Panc1 (cell line): Measurements from ENCODE around the gene LHFPL2. TPM values are rescaled to one million over a fixed set of nuclear protein-coding genes. Genes with fewer than 3 reads are reported as not detected.
A peak's percentile ranks its signal among the peaks of the same experiment; 100 is the strongest.

Experiments used
- ATAC-seq: fragments of 200-7000 bp; cut with Tn5 transposase; 2 replicates; pipeline ENCODE4 v1.9.1; 2020; ENCODE audit warnings: mild to moderate bottlenecking, moderate library complexity
- BruUV-seq: library from RNA; stranded (reverse); fragments of 400-500 nt; replicated peaks from 2 replicates; lab custom pipeline; 2021; lab: Mats Ljungman, UMichigan
- CTCF ChIA-PET: fragments of 300-600 bp; sonication (Branson Sonifier 250); formaldehyde crosslinking; loops from one replicate; lab custom pipeline; 2022; ENCODE audit warnings: antibody characterized with exemption; lab: Charles Lee
- POLR2A ChIA-PET: fragments of 300-600 bp; sonication (Branson Sonifier 250); formaldehyde crosslinking; loops from one replicate; lab custom pipeline; 2022; ENCODE audit warnings: antibody characterized with exemption; lab: Charles Lee
- DNase-seq: peaks from one replicate; pipeline ENCODE4 v3.0.0-alpha.2; 2010; ENCODE audit warnings: low read depth, low spot score
- H3K27ac ChIP-seq: 2 replicates; pipeline ENCODE4 v1.5.1; 2011; ENCODE audit warnings: mild to moderate bottlenecking, low read length, inconsistent platforms
- H3K27me3 ChIP-seq: fragments of 200-500 bp; sonication (Bioruptor generic); 2 replicates; pipeline ENCODE4 v1.6.0; 2014; ENCODE audit warnings: low read length, inconsistent platforms; ENCODE audit not compliant: control insufficient read depth, insufficient read depth
- H3K36me3 ChIP-seq: fragments of 200-500 bp; sonication (Bioruptor generic); 2 replicates; pipeline ENCODE4 v1.5.1; 2014; ENCODE audit warnings: inconsistent platforms, mild to moderate bottlenecking, low read length, moderate library complexity; ENCODE audit not compliant: control insufficient read depth, insufficient read depth
- H3K4me1 ChIP-seq: 2 replicates; pipeline ENCODE4 v1.5.1; 2011; ENCODE audit warnings: inconsistent platforms, mild to moderate bottlenecking, low read length, moderate library complexity; ENCODE audit not compliant: control insufficient read depth, insufficient read depth
- H3K4me3 ChIP-seq, 2 experiments: 2 replicates each; pipeline ENCODE4 v1.5.1; 2011 to 2012; ENCODE audit warnings: low read depth in 2 of 2, low read length in 2 of 2, mild to moderate bottlenecking in 2 of 2, inconsistent platforms in 1 of 2, moderate library complexity in 1 of 2
- H3K9me3 ChIP-seq: fragments of 200-500 bp; sonication (Bioruptor generic); 2 replicates; pipeline ENCODE4 v1.5.1; 2014; ENCODE audit warnings: low read depth, mild to moderate bottlenecking, inconsistent platforms, low read length, moderate library complexity; ENCODE audit not compliant: control insufficient read depth, insufficient read depth
- POLR2AphosphoS5 ChIP-seq: IDR thresholded peaks from 2 replicates; pipeline ENCODE4 v1.6.1; 2012; ENCODE audit warnings: mild to moderate bottlenecking, low read depth, low read length, moderate library complexity
- SIN3A ChIP-seq: IDR thresholded peaks from 2 replicates; pipeline ENCODE4 v1.6.1; 2012; ENCODE audit warnings: low read depth, mild to moderate bottlenecking, low read length, moderate library complexity, borderline replicate concordance; ENCODE audit not compliant: insufficient read depth
- TCF7L2 ChIP-seq: IDR thresholded peaks from 2 replicates; pipeline ENCODE4 v1.6.1; 2011; ENCODE audit warnings: mild to moderate bottlenecking, low read depth, low read length, inconsistent platforms
- in situ Hi-C: cut with HindIII; loops from 2 replicates; pipeline ENCODE4 v1.10.0; 2016; ENCODE audit warnings: low sequenced_read_pairs, low pct_unique_long_range_greater_than_20kb
- intact Hi-C: fragments of 100-400 bp; cut with micrococcal nuclease; formaldehyde crosslinking; loops from one replicate; pipeline ENCODE4 v1.10.0; 2022; ENCODE audit not compliant: unreplicated experiment
- total RNA-seq: library from RNA; stranded (reverse); gene quantifications from one replicate; pipeline ENCODE4 v1.2.1, GENCODE V29; 2021; ENCODE audit not compliant: unreplicated experiment
- TF ChIP-seq, protein P1 (sequence below): fragments of 450-650 bp; IDR thresholded peaks from 2 replicates; pipeline ENCODE4 v1.5.1; 2017; ENCODE audit warnings: mild to moderate bottlenecking
- TF ChIP-seq, protein P2 (sequence below), 2 experiments: IDR thresholded peaks; 2 replicates each; pipeline ENCODE4 v1.6.1; 2011 to 2012; ENCODE audit warnings: low read depth in 2 of 2, control low read depth in 1 of 2, low read length in 1 of 2, mild to moderate bottlenecking in 1 of 2, moderate library complexity in 1 of 2; ENCODE audit not compliant: insufficient read depth in 1 of 2

Gene LHFPL2
- total RNA-seq, 1 experiment from 2014 or later: 25.8 TPM

DNA sequence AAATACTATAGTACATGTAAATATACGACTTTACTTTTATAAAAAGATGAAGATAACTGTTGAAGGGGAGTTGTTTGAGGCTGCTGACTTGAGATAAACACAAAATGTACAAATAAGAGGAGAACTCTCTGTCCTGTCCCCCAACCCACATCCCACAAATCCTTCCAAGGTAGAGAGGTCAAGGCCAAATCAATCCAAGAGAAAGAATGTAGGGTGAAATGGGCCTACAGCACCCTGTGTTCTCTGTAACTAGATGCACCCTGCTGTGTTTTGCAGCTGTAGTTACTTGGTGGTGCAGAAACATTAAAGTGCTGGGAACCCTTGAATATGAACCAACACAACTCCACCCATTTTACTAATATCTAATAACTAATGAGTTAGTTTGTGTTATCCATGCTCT, 2.0 kb upstream of the LHFPL2 start:
- in situ Hi-C loops: no loop called here
- no peak overlapping the region for H3K27ac ChIP-seq
- H3K36me3 ChIP-seq: no peaks in the 10 kb centered on the region
- CTCF ChIA-PET: no interaction called here
- H3K9me3 ChIP-seq: no peaks in the 10 kb centered on the region
- TF ChIP-seq, protein P1, sequence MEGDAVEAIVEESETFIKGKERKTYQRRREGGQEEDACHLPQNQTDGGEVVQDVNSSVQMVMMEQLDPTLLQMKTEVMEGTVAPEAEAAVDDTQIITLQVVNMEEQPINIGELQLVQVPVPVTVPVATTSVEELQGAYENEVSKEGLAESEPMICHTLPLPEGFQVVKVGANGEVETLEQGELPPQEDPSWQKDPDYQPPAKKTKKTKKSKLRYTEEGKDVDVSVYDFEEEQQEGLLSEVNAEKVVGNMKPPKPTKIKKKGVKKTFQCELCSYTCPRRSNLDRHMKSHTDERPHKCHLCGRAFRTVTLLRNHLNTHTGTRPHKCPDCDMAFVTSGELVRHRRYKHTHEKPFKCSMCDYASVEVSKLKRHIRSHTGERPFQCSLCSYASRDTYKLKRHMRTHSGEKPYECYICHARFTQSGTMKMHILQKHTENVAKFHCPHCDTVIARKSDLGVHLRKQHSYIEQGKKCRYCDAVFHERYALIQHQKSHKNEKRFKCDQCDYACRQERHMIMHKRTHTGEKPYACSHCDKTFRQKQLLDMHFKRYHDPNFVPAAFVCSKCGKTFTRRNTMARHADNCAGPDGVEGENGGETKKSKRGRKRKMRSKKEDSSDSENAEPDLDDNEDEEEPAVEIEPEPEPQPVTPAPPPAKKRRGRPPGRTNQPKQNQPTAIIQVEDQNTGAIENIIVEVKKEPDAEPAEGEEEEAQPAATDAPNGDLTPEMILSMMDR: no peak
- TF ChIP-seq SIN3A (no peak), POLR2AphosphoS5 (no peak), TCF7L2 (no peak)
- TF ChIP-seq, protein P2, sequence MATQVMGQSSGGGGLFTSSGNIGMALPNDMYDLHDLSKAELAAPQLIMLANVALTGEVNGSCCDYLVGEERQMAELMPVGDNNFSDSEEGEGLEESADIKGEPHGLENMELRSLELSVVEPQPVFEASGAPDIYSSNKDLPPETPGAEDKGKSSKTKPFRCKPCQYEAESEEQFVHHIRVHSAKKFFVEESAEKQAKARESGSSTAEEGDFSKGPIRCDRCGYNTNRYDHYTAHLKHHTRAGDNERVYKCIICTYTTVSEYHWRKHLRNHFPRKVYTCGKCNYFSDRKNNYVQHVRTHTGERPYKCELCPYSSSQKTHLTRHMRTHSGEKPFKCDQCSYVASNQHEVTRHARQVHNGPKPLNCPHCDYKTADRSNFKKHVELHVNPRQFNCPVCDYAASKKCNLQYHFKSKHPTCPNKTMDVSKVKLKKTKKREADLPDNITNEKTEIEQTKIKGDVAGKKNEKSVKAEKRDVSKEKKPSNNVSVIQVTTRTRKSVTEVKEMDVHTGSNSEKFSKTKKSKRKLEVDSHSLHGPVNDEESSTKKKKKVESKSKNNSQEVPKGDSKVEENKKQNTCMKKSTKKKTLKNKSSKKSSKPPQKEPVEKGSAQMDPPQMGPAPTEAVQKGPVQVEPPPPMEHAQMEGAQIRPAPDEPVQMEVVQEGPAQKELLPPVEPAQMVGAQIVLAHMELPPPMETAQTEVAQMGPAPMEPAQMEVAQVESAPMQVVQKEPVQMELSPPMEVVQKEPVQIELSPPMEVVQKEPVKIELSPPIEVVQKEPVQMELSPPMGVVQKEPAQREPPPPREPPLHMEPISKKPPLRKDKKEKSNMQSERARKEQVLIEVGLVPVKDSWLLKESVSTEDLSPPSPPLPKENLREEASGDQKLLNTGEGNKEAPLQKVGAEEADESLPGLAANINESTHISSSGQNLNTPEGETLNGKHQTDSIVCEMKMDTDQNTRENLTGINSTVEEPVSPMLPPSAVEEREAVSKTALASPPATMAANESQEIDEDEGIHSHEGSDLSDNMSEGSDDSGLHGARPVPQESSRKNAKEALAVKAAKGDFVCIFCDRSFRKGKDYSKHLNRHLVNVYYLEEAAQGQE (IDR thresholded peaks at IDR 0.05; ENCODE audit: insufficient read depth in 1 of 2, low read depth in 2 of 2, low read length in 1 of 2): no peak
- BruUV-seq: no TSS peak
- no peaks in the 10 kb centered on the region; the same call in 1 of the 2 replicates for H3K27me3 ChIP-seq
- no peak for DNase-seq
- peaks cover 18% of the 10 kb centered on the region for H3K4me1 ChIP-seq
- no peak for ATAC-seq
- intact Hi-C loops: no loop called here
- H3K4me3 ChIP-seq: no peak overlapping the region
- POLR2A ChIA-PET: no interaction called here

DNA sequence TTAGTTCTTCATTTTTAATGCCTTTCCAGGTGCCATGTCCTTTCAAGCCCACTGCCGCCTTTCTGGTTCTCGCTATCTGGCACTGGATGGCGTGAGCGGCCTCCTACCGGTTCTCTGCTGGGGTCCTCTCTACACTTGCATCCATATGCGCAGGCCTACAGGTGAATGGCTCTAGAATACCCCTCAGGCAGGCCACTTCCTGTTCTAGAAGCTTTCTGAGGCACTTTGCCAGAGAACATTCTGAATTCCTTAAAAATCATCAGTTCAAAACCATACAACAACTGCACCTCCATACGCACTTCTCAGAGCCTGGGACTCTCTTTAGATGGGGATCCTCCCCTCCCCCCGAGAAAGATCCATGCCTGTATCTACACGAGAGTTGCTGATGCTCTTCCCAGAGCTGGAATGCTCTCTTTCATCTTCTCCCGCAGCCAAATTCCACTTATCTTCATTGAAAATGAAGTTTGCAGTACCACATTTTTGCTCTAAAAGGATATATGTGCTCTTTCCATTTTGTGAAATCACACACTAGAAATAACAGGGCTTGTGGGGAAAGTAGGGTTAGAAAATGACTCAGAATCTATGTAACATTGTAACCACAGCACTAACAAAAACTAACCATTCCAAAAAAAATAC, 1.4 kb upstream of the LHFPL2 start:
- no peak for TF ChIP-seq SIN3A
- TF ChIP-seq, protein P2 (IDR thresholded peaks at IDR 0.05; ENCODE audit: insufficient read depth in 1 of 2, low read depth in 2 of 2, low read length in 1 of 2): no peak
- no peak for TF ChIP-seq TCF7L2
- TF ChIP-seq POLR2AphosphoS5: no peak
- TF ChIP-seq, protein P1: no peak
- Histone ChIP-seq H3K27ac (0 out of 2 replicates have a peak overlapping the region, but pooled peaks have one; percentile 7), H3K36me3 (no peaks in the 10 kb centered on the region), H3K9me3 (no peaks in the 10 kb centered on the region), H3K27me3 (no peaks in the 10 kb centered on the region; the same call in 1 of the 2 replicates), H3K4me3 (no peak overlapping the region), H3K4me1 (peaks cover 21% of the 10 kb centered on the region)
- in situ Hi-C loops (no loop called here), intact Hi-C loops (no loop called here)
- ChIA-PET CTCF (no interaction called here), POLR2A (interaction anchor here (1.2 kb wide), 1 partner anchor 16 kb away, joined by 6 read pairs; no protein-coding TSS in a partner anchor)
- BruUV-seq: no TSS peak
- DNase-seq (no peak), ATAC-seq (no peak)
